Activated CD8-positive, alpha-beta memory T cell treated with anti-CD3 and anti-CD28 coated beads for 4 hours (primary cell): ENCODE results near the gene RAC3.

Experiments
- DNase-seq, 2 donors: peaks; one replicate each; pipeline ENCODE4 v3.0.0-alpha.2; 2020; ENCODE audit warnings: low read depth in 2 of 2

RAC3 gene

DNA sequence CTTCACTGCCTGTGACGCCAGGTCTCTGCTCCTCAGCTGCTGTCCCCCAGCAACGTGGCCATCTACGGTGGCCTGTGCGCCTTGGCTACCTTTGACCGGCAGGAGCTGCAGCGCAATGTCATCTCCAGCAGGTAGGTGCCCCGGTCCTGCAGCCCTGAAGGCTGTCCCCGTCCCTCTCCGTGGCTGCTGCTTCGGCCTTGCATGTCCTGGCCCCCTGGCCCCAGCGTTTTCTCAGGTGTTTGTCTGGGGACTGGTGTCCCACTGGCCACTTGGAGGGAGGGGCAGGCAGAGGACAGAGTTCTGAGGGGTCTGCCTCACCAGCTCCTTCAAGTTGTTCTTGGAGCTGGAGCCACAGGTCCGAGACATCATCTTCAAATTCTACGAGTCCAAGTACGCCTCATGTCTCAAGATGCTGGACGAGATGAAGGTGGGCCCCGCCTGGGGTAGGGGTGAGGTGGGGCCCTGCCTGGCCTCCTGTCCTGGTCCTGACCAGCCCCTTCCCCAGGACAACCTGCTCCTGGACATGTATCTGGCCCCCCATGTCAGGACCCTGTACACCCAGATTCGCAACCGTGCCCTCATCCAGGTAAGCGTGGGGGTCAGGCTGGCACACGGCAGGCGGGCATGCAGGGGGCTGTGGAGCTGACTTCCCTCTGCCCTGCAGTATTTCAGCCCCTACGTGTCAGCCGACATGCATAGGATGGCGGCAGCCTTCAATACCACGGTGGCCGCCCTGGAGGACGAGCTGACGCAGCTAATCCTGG lies 24.7 kb downstream of the RAC3 start:
- no peak for DNase-seq

DNA sequence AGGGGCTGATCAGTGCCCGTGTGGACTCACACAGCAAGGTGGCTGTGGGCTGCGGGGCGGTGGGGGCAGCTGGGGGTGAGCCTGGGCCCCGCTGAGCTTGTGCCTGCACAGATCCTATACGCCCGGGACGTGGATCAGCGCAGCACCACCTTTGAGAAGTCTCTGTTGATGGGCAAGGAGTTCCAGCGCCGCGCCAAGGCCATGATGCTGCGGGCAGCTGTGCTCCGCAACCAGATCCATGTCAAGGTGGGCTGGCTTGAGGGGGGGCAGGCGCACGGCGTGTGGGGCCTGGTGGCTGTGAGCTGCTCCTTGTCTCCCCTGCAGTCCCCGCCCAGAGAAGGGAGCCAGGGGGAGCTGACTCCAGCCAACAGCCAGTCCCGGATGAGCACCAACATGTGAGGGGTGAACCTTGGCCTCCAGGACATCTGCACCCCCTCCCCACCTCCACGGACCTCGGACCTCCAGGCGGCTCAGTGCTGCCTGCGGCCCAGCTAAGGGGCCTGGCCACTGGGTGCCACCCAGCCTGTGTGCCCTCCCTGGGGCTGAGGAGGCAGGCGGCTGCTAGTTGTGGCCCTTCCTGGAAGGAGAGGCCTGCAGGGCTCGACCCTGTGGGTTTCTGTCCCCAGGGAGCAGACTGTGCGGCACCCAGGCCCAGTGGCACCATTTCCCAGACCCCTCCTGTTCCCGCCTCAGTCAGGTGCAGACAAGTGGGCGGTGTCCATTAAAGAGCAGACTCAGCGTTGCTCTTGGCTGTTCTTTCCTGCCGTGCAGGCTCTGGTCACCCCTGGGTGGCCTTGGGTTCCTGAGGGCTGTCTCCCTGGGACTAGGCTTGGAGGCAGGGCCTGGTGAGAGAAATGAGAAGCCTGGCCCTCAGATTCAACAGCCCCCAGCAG lies 25.5 kb downstream of the RAC3 start:
- DNase-seq, result no peak

DNA sequence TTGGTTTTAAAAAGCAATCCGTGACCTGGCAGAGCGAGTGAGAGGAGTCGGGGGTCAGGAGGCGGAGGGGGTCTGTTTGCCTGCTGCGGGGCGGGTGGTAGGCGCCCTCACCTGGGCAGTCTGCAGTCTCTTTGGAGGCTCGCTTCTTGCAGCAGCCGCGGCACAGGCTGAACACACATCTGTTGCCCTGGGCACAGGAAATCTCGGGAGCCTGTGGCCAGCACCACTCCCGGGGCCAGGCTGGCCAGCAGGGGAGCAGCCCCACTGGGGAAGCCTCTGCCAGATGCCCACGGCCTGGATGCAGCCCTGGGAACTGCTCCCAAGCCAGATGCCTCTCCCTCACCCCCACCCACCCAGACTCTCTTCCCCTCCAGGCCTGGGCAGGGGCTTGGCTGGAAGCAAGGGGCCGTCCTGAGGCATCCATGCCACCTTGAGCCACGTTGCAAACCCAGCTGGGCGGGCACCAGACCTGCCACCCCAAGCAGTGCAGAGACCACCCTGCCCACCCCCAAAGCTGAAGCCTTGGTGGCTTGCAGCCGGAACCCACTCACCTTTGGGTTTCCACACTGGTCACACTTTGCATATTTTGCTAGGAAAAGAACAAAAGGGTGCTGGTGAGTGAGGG lies 26.9 kb downstream of the RAC3 start:
- DNase-seq, result no peak

DNA sequence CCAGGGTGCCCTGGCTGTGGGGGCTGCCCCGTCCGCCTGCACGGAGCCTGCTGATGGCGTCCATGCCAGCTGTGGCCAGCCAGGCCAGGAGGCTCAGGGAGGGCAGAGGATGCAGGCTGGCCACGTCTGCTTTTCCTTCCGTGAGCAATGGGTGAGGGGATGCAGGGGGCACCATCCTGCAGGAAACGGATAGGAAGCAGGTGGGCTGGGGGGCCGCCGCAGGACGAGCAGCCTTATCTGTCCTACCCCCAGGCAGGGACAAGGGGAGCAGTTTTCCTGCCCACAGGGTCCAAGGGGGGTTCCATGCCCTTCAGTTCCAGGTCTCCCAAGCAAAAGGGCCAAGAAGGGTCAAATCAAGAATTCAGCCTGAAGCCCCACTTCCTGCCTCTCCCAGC lies 27.4 kb downstream of the RAC3 start:
- no peak for DNase-seq

DNA sequence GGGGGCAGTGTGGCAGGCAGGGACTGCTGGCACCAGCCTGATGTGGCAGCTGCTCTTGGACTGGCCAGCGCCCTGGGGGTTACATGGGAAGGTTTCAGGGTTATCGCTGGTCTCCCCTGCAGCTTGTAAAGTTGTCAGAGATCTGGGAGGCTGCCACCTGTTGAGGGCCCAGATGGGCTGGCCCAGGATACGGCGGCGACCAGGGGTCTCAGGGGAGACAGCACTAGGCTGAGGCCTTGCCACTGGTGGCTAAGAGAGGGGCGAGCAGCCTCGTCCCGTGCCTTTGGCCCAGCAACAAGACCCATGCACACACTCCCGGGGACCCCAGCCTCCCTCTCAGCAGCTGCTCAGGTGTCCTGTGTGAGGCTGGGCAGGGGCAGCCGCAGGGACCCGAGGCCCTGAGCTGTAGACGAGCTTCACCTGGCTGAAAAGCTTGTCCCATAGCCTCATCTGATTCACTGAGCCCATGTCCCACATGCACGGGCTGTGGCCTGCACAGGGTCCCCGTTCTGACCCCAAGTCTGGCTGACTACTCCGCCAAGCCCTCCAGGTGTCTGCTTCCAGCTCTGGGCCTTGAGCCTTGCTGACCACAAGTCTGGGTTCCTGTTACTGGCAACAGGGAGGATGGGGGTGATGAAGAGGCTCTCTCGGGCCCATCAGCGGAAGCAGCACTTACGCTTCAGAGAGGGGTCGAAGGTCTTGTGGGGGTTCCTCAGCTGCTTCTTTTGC lies 28.0 kb downstream of the RAC3 start:
- no peak for DNase-seq

DNA sequence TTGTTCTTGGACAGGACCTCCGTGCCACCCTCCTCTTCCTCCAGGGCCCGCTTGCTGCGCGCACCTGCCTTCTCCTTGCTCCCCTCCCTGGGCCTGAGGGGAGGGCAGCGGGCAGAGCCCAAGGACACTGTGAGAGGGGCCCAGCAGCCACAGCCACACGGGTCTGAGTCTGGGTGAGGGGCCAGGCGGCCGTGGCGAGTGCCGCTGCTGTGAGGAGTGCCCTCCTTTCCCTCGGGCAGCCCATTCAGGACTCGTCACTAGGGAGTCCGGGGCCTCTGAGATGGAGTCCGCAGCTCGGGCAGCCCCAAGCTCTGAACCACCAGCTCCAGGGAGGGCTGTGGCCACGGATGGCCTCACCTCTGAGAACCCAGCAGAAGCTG lies 28.5 kb downstream of the RAC3 start:
- DNase-seq, result no peak

DNA sequence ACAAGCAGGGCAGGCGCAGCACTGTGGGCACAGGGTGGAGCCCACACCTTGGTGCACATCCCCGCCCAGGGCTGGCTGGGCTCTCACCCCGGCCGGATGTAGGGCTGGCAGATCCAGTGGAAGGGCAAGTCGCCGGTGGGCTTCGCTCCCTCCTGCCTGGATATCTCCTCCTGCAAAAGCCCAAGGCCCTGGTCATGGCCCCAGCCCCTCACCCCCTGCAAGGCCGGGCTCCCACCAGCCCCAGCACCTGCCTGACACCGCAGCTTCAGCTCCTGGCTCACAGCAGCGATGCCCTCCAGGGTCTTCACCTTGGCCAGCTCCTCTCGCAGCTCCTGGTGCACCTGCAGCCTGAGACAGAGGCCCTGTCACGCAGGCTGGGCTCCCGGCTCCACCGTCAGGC lies 29.1 kb downstream of the RAC3 start:
- no peak for DNase-seq

DNA sequence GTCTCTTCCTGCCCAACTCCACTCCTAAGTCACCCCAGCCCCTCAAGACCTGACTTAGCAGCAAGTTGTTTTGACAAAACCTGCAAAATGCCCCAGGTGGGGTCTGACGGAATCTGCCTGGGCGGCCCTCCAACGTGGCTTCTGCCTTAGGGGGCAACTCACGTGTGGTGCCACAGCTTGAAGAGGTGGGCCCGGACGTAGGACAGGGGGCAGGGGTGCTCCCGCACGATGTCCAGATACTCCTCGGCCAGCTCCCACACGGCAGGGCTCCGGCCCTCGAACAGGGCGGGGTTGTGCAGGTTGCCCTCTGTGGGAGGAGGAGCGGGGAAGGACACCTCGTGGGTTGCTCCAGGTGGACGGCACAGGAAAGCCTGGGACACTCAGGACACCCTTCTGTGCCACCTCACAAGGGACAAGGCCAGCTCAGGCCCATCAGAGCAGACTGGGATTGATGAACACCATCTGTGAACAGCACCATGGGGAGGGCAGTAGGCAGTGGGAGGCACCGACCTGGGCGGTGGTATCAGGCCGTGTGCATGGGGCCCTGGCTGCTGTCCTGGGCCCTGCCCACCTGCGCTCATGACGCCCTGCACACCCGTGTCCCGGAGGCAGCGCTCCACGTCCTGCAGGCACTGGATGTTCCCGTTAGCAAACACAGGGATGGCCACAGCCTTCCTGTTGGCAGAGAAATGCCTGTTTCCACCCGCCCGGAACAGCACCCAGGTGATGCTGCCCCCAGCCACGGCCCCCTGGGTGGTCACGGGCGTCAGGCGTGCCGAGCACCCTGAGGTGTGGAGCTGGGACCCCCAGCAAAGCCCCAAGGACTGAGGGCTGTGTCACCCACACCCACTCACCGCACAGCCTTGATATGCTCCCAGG lies 29.8 kb downstream of the RAC3 start:
- DNase-seq, result no peak

DNA sequence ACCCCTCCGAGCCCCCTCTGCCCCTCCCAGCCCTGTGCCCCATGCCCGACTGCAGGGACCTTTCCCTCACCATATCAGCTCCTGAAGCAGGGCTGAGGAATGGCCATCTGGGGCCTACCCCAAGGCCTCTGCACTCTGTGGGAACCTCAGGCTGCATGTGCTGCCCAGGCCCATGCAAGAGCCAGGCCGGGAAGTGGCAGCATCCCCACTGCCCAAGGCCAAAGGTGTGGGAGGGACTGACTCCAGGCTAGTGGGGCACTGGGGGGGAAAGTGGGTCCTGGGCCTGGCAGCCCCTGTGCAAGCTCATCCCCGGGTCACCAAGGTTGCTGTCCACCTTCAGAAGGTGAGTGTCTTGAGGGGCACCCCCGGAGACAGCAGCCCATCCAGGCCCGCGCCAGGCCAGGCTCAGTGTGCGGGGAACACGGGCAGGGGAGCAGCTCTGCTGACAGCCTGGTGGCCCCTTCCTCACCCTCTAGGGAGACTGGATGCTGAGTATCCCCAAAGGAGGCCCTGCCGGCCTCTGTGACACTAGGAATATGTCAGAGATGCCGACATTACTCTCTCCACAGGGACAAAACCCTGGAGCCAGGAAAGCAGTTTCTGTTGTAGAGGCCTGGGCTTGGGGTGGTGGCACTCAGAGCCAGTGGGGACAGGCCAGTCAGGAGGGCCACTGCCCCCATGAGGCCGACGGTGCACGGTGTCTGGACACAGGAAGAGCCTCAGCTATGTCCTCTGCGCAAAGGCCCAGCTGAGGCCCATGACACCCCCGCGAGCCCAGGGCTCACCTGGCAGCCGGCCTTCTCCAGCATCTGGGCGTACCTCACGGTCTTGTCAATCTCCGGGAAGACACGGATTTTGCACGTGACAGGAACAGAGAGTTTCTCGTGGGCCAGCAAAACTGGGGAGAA lies 30.9 kb downstream of the RAC3 start:
- DNase-seq, result no peak

DNA sequence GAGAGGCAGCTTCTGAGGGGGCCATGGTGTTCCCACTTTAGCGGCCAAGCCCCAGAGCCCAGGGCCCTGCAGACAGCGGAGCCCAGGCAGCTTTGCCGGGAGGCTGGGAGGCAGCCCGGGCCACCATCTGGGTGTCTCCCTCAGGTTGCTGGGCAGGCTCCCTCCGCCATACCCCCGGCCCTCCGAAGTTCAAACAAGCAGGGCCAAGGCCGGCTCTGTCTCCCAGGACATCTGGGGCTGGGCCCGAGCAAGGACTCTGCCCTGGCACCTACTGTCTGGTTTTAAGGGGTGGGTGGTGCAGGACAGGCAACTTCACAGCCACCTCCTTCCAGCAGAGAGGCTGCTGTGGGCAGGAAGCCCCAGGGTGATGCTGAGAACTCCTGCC lies 31.5 kb downstream of the RAC3 start:
- DNase-seq, result no peak

DNA sequence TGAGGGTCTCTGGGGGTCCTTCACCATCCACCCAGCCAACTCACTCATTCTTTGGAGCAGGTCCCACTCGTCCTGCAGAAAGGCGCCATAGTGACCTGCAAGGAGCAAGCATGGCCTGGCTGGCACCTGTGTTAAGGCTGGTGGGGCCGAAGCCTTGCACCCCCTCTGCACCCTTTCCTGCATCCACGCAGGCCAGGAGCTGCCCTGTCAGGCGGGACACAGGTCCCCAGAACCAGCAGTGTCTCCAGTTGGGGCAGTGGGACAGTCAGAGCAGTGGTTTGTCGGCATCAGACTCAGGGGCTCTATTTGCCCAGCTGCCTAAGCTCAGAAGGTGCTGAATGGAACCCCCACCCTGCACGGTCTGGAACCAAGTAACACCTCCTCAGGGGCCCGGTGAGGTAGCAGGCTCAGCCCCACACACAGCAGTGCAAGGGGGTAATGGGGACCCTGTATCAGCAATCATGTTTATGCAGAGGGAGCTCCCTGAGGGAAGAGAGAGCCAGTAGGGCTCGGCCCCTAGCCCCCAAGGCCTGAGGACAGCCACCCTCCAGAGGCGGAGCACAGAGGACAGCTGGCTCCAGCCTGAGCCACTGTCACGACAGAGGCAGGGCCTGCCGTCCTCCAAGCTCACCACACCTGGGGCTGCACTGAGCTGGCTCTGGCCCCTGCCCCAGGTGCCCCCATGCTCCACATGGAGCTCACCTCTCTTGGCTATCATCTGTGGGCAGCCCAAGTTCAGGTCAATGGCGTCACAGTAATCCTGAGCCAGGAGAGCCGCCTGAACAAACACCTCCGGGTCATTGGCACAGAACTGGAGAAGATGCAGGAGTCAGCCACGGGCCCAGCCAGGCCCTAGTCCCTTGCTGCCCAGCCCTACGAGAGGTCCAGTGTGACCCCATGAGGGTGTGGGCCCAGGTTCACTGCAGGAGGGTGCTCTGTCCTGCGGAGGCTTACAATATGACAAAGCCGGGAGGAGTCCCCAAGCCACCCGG lies 32.2 kb downstream of the RAC3 start:
- DNase-seq, result no peak

DNA sequence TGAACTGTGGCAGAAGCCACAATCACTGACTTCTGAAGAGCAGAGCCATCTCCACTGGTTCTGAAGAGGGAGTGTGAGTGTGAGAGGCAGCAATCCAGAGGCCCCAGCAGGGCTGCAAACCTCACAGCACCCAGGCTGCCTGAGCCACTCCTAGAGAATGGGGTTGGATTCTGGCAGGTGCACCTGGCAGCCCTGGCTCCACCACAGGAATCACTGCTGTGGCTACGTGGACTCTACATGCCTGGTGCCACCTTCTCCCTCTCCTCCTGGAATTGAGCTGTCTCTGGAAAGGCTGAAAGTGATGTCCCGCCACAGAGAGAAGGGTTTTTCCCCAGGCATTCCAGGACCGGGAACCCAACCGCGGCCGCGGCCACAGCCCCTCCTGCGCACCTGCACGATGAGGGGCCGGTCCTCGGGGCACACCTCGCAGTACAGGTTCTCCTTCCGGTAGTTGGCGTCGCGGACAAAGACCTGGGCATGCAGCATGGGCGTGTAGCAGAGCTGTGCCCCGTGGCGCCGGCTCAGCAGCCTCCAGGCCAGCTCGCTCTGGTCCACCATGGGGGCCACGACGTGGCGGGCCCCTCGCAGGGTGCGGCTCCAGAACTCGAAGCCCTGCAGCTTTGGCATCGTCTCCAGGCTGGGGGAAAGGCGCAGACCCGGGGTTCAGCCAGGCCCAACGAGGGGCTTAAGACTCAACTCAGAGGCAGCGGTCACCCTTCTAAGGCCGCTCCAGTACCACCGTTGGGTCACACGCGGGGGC lies 33.1 kb downstream of the RAC3 start:
- DNase-seq, result no peak

DNA sequence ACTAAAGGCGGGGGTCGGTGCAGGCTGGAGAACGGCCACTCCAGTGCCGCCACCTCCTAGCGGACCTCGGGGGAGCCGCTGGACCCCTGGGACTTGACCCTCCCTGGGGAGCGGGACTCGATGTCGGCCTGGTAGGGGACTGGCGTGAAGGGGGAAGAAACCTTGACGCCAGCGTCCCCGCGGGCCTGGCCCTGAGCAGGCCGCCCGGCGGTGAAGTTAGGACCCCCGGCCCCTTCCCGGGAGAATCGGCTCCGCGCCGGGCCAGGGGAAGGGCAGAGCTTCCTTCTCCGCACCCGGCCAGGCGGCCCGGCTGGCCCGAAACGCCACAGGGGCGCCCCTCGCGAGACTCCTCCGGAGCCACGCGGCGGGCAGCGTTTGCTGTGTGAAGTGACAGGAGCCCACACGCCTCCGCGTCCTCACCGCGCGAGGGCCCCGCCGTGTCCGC lies 33.7 kb downstream of the RAC3 start:
- no peak for DNase-seq

DNA sequence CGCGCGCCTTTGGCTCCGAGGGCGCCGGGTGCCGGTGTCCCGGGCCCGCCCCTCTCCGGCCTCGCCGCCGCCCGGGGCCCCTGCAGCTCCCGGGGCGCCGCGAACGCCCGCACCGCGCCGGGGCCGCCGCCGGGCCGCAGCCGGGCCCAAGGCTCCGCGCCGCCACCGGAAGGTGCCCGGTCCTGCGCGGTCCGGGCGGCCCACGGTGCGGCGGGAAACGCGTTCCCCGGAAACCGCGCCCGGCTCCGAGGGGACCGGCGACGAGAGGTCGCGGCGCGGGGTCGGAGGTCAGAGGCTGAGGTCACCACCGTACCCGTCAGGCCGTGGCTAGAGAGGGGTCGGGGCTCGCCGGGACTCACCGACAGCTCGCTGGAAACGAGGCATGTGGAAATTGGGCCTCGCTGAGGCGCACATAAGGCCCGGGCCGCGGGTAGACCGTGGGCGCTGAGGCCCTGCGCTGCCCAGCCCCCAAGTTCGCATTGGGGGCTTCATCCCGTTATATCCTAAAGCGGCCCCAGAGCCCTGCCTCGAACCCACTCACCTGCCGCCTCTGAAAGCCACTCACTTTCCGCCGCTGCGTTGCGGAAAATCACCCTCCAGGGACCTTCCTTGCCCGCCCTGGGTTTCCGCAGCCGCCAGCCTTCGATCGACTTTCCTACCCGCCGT lies 34.3 kb downstream of the RAC3 start, which contains the start of gene DUS1L:
TSS of gene DUS1L (minus strand) at position 167 of the 666 bp plus-strand sequence. CDS start 745 bp downstream, outside the sequence.
- DNase-seq, result peak; percentile 25 to 37

DNA sequence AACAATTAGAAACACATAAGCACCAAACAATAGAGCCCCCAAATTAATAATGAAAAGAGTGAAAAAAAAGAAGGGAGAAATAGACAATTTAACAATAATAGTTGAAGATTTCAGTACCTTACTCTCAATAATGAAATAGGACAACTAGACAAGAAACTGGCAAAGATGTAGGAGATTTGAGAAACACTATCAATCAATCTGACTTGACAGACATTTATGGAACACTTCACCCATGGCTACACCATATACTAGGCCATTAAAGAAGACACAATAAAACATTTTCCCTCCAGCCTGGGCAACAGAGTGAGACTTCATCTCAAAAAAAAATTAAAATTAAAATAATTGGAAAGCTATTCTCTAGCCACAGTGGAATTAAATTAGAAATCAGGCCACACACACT lies 39.1 kb downstream of the RAC3 start:
- no peak for DNase-seq

DNA sequence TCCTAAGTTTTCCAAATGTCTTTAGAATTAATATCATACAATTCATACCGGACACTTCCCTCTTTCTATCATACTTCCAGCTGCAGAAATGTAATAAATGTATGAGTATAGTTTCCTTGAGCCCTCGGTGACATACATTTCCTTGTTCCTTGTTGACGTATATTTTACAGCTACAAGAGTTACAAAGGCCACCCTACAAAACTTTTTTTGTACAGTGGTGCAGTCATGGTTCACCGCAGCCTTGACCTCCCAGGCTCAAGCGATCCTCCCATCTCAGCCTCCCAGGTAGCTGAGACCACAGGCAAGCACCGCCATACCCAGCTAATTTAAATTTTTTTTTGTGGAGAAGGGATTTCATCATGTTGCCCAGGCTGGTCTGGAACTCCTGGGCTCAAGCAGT lies 41.3 kb downstream of the RAC3 start:
- no peak for DNase-seq

DNA sequence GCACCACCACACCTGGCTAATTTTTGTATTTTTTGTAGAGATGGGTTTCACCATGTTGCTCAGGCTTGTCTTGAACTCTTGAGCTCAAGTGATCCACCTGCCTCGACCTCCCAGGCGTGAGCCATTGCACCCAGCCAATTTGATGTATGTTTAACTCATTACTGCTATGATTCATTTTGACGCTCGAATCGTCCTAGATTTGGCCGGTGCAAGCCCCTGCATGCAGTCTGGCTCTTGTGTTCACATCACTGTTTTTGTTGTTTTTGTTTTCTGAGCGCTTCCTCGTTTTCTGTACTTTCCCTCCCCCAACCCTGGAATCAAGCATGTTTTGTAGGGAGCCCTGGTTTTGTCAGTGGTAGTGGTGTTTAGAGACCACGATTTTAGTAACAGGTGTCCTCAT lies 42.0 kb downstream of the RAC3 start:
- DNase-seq, result no peak
